HG03139 (cell line): ENCODE data around the gene CYP27C1.

Experiments used
- ATAC-seq: cut with Tn5 transposase; IDR thresholded peaks from one replicate; pipeline ENCODE4 v1.9.1; 2021; ENCODE audit not compliant: unreplicated experiment

The CYP27C1 gene

DNA sequence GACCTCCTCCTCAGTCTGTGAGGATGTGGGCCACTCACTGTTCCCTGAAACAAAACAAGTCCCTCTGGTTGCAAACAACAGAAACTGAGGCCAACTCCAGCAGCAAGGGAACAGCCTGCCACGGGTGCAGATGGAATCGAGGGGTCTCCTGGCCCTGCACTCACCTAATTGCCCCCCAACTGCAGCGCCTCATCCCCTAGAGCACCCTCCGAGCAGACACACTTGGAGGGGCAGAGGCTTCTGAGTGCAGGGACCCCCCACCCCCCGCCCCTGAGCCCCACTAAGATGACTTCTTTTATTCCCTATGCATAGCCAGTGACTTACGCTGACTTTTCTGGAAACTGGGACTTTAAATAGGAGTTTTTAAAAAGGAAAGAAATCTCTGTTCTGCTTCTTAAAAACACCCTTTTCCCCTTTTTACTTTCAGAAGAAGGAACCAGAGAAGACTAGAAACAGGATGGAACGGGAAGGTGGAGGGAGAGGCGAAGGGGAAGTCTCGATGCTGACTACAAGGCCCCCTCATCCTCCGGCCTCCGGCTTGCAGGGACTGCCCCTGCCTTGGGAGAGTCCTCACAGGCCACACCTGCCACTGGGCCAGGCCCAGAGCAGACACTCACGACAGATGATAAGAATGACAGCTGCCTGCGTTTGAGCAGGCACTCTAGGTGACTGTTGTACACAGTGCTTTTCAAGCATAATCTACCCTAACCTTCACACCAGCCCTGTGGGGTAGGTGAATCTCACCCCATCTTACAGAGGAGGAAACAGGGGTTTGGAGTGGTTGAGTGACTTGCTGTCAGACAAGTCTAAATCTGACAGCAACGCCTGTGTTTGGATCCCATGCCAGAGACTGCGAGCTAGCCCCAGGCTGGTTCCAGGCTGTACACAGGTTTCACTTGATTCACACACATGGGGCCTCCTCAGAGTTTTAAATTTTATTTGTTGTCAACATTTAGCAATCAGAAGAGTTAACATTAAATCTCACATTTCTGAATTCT is 85.0 kb downstream of the CYP27C1 start:
- no peak for ATAC-seq

DNA sequence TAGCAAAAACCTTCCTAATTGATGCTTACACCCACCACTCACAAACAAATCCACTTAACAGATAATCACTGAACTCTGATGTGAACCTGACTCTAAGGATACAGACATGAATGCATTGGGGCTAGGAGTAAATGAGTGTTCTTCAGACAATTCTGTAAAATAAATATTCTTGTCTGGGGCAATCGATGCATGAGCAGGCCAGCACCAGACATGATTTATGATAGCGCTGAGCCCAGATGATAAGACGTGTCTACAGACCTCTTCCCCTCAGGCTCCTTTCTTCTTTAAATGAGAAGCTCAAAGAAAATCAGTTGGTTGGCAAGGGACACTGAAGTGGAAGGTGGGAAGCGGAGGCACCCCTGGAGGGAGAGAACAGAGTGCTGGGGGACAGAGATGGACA is 85.9 kb downstream of the CYP27C1 start:
- ATAC-seq = no peak
